Common myeloid progenitor, CD34-positive (primary cell): Measurements from ENCODE around the gene KSR2.

Experiments used
- CTCF ChIA-PET: fragments of 350-600 bp; sonication (Branson Sonifier 250); formaldehyde crosslinking; loops from one replicate; lab custom pipeline; 2021; ENCODE audit warnings: antibody characterized with exemption; lab: Charles Lee
- POLR2A ChIA-PET: fragments of 350-600 bp; sonication (Branson Sonifier 250); formaldehyde crosslinking; loops from one replicate; lab custom pipeline; 2021; ENCODE audit warnings: antibody characterized with exemption; lab: Charles Lee
- DNase-seq, 3 donors: peaks; one replicate each; pipeline versions ENCODE4 v3.0.0 to v3.0.0-alpha.2; 2013
- H3K27ac ChIP-seq, 2 experiments: 1 replicate in 1 of 2; 2 replicates in 1 of 2; pipeline ENCODE4 v1.7.0; 2013; ENCODE audit warnings: inconsistent platforms in 2 of 2, low read length in 2 of 2, mild to moderate bottlenecking in 2 of 2, low read depth in 1 of 2, moderate library complexity in 1 of 2; ENCODE audit not compliant: severe bottlenecking in 2 of 2, insufficient read depth in 1 of 2, poor library complexity in 1 of 2
- H3K27me3 ChIP-seq, 5 experiments: replicated peaks in 2 of 5; 1 replicate in 3 of 5; 2 replicates in 2 of 5; pipeline versions ENCODE4 v1.6.1 to v1.7.0; 2013; ENCODE audit warnings: low read length in 4 of 5, mild to moderate bottlenecking in 2 of 5, moderate library complexity in 2 of 5, inconsistent platforms in 1 of 5; ENCODE audit not compliant: insufficient read depth in 5 of 5, control insufficient read depth in 4 of 5
- H3K36me3 ChIP-seq, 4 experiments: 1 replicate in 2 of 4; 2 replicates in 2 of 4; pipeline versions ENCODE4 v1.6.1 to v1.7.0; 2013; ENCODE audit warnings: low read length in 3 of 4, control low read depth in 1 of 4, mild to moderate bottlenecking in 1 of 4; ENCODE audit not compliant: control insufficient read depth in 4 of 4, insufficient read depth in 4 of 4
- H3K4me1 ChIP-seq, 4 experiments: 1 replicate in 3 of 4; 2 replicates in 1 of 4; pipeline versions ENCODE4 v1.6.1 to v1.7.1; 2013; ENCODE audit warnings: low read length in 3 of 4, mild to moderate bottlenecking in 3 of 4, control low read depth in 1 of 4, inconsistent platforms in 1 of 4, moderate library complexity in 1 of 4; ENCODE audit not compliant: control insufficient read depth in 4 of 4, insufficient read depth in 4 of 4; ENCODE audit errors: control extremely low read depth in 1 of 4
- H3K4me3 ChIP-seq, 7 experiments: 1 replicate in 4 of 7; 2 replicates in 3 of 7; pipeline versions ENCODE4 v1.5.1 to v1.7.0; 2013; ENCODE audit warnings: mild to moderate bottlenecking in 7 of 7, low read length in 6 of 7, moderate library complexity in 6 of 7, inconsistent platforms in 2 of 7, low read depth in 2 of 7, control low read depth in 1 of 7; ENCODE audit not compliant: insufficient read depth in 4 of 7, control insufficient read depth in 1 of 7; ENCODE audit errors: extremely low read depth in 1 of 7
- H3K9me3 ChIP-seq, 5 experiments: 1 replicate in 4 of 5; 2 replicates in 1 of 5; pipeline versions ENCODE4 v1.6.1 to v1.7.1; 2013; ENCODE audit warnings: low read length in 4 of 5, mild to moderate bottlenecking in 2 of 5, inconsistent platforms in 1 of 5, low read depth in 1 of 5, moderate library complexity in 1 of 5; ENCODE audit not compliant: control insufficient read depth in 4 of 5, insufficient read depth in 2 of 5; ENCODE audit errors: control extremely low read depth in 1 of 5
- WGBS: methylation state at CpG from one replicate; pipeline ENCODE4 v1.1.5; 2013; ENCODE audit not compliant: insufficient coverage; 5-methylcytosine and 5-hydroxymethylcytosine counted together

KSR2 gene

GRCh38 chr12:117707861-117708260, 260.9 kb downstream of the KSR2 start:
- H3K4me1 ChIP-seq = no peaks in the 10 kb centered on the region
- ChIA-PET POLR2A (no interaction called here), CTCF (no interaction called here)
- H3K27ac ChIP-seq = no peak overlapping the region
- no peaks in the 10 kb centered on the region for H3K9me3 ChIP-seq
- peaks cover 0 to 3% (median 0%) of the 10 kb centered on the region in 5 experiments for H3K27me3 ChIP-seq
- H3K4me3 ChIP-seq = no peak overlapping the region
- WGBS = 100% methylated on average over 2 of the region's 2 CpGs
- DNase-seq = no peak
- H3K36me3 ChIP-seq = no peaks in the 10 kb centered on the region

GRCh38 chr12:117703584-117703983, 265.2 kb downstream of the KSR2 start:
- H3K4me1 ChIP-seq = no peaks in the 10 kb centered on the region
- CTCF ChIA-PET = no interaction called here
- POLR2A ChIA-PET = no interaction called here
- no peak overlapping the region for H3K27ac ChIP-seq
- no peaks in the 10 kb centered on the region for H3K27me3 ChIP-seq
- no peaks in the 10 kb centered on the region for H3K9me3 ChIP-seq
- H3K4me3 ChIP-seq = no peak overlapping the region
- no peak for DNase-seq
- WGBS = 85% methylated on average over 2 of the region's 4 CpGs
- H3K36me3 ChIP-seq = no peaks in the 10 kb centered on the region

GRCh38 chr12:117702741-117703140, 266.0 kb downstream of the KSR2 start:
- no peak for DNase-seq
- Histone ChIP-seq H3K27me3 (no peaks in the 10 kb centered on the region), H3K27ac (no peak overlapping the region), H3K4me3 (no peak overlapping the region), H3K9me3 (no peaks in the 10 kb centered on the region), H3K4me1 (no peaks in the 10 kb centered on the region), H3K36me3 (no peaks in the 10 kb centered on the region)
- ChIA-PET POLR2A (no interaction called here), CTCF (no interaction called here)
- 77% methylated on average over 4 of the region's 4 CpGs for WGBS

GRCh38 chr12:117699575-117699974, 269.2 kb downstream of the KSR2 start:
- Histone ChIP-seq H3K36me3 (no peaks in the 10 kb centered on the region), H3K27me3 (no peaks in the 10 kb centered on the region), H3K4me3 (no peak overlapping the region), H3K9me3 (no peaks in the 10 kb centered on the region), H3K4me1 (no peaks in the 10 kb centered on the region), H3K27ac (no peak overlapping the region)
- no peak for DNase-seq
- CTCF ChIA-PET = no interaction called here
- POLR2A ChIA-PET = no interaction called here
- 96% methylated on average over 3 of the region's 5 CpGs for WGBS

GRCh38 chr12:117699118-117699517, 269.7 kb downstream of the KSR2 start:
- Histone ChIP-seq H3K4me3 (no peak overlapping the region), H3K9me3 (no peaks in the 10 kb centered on the region), H3K27me3 (no peaks in the 10 kb centered on the region), H3K4me1 (no peaks in the 10 kb centered on the region), H3K36me3 (no peaks in the 10 kb centered on the region), H3K27ac (no peak overlapping the region)
- DNase-seq = no peak
- ChIA-PET CTCF (interaction anchor here (1.2 kb wide), 1 partner anchor 13 kb away, joined by 3 read pairs; no protein-coding TSS in a partner anchor), POLR2A (no interaction called here)
- no CpG with 5 or more reads among the region's 1 CpG for WGBS

GRCh38 chr12:117695956-117696355, 272.8 kb downstream of the KSR2 start:
- no peaks in the 10 kb centered on the region for H3K4me1 ChIP-seq
- ChIA-PET CTCF (interaction anchor here (1.1 kb wide), 1 partner anchor 11 kb away, joined by 3 read pairs; no protein-coding TSS in a partner anchor), POLR2A (no interaction called here)
- no peaks in the 10 kb centered on the region for H3K36me3 ChIP-seq
- H3K4me3 ChIP-seq = no peak overlapping the region
- DNase-seq = no peak
- no peak overlapping the region for H3K27ac ChIP-seq
- no peaks in the 10 kb centered on the region for H3K27me3 ChIP-seq
- 94% methylated on average over 4 of the region's 6 CpGs for WGBS
- peaks cover 0 to 5% (median 2%) of the 10 kb centered on the region in 5 experiments for H3K9me3 ChIP-seq

GRCh38 chr12:117692512-117692911, 276.3 kb downstream of the KSR2 start:
- H3K4me3 ChIP-seq = no peak overlapping the region
- no CpG with 5 or more reads among the region's 2 CpGs for WGBS
- H3K36me3 ChIP-seq = no peaks in the 10 kb centered on the region
- H3K9me3 ChIP-seq = peaks cover 0 to 5% (median 2%) of the 10 kb centered on the region in 5 experiments
- no peak overlapping the region for H3K27ac ChIP-seq
- ChIA-PET CTCF (no interaction called here), POLR2A (no interaction called here)
- H3K27me3 ChIP-seq = no peaks in the 10 kb centered on the region
- no peaks in the 10 kb centered on the region for H3K4me1 ChIP-seq
- no peak for DNase-seq
